ENCODE measurements around the gene CYFIP1.
"Not testable (repeated sequence)": the region's sequence is repeated elsewhere in the genome, so short reads cannot be mapped to it uniquely, and the experiment has no call there.

The CYFIP1 gene

DNA sequence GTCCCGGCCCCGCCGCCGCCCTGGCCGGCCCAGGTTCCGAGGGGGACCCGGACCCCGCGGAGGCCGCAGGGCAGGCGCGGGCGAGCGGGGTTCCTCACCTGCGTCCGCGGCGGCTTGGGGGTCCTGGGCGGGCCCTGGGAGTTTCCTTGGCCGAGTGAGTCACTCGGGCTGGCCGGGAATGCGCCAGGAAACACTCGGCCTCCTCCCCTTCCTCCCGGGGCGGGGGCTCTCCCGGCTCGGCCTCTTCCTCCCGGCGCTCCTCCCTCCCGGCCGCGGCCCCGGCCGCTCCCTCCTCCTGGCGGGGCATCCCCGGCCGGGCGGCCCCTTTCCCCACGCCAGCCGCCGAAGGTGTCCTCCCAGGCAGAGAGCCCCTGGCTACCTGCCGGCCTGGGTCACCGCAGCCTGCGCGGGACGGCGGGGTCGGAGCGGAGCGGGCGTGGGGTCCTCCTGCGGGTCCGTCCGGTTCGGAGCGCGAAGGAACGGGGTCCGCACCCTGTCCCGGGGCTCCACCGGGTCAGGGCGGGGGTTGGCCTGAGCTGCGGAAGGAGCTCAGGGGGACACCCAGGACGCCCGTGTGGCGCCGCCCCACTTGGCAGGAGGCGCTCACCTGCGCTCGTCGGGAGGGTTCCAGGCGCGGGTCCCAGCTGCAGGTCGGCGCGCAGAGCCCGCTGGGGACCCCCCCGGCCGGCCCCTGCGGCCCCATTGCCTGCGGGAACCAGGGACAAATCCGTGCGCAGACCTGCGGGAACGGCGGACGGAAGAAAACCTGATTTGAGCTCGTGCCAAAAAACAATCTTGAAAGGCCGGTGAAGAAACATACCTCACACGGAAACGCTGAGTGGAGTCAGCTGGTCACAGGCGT is at the start of gene CYFIP1:
Gene CYFIP1 (minus strand): TSS at position 180 of the 862 bp plus-strand sequence. CDS start 33,083 bp downstream, outside the sequence.
- DNase-seq = peak; percentile 40

DNA sequence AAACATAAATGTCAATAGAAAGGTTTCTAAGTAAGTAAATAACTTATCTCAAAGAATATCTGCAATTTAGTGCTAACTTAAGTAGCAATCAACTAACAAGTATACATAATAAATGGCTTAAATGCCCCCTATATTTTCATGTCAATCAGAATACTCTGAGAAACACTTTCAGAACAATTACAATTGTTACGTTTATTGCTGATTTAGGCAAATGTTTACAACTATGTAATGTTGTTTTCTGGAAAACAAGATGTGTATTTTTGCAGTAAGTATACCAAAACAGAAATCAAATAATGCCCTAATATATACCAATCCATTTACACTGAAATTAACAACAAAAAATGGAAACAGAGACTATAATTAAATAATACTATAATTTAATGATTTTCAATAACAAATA is 46.0 kb upstream of the CYFIP1 start:
- no peak for DNase-seq

DNA sequence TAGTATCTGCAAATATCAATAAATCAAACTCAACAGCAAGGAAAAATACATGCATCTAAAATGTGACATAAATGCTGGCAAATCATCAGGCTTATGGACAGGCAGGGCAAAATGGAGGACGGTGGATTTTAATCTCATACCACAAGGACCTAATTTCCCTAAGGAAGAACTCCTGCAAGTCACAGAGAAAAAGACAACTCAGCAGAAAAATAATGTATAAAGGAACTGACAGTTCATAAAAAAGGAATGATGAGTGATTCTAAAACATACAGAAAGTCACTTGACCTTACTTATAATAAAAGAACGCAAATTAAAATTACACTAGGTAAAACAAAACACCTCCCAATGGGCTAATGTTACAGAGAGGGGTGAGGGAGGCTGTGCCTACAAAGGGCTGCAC is 42.0 kb upstream of the CYFIP1 start:
- DNase-seq = no peak

DNA sequence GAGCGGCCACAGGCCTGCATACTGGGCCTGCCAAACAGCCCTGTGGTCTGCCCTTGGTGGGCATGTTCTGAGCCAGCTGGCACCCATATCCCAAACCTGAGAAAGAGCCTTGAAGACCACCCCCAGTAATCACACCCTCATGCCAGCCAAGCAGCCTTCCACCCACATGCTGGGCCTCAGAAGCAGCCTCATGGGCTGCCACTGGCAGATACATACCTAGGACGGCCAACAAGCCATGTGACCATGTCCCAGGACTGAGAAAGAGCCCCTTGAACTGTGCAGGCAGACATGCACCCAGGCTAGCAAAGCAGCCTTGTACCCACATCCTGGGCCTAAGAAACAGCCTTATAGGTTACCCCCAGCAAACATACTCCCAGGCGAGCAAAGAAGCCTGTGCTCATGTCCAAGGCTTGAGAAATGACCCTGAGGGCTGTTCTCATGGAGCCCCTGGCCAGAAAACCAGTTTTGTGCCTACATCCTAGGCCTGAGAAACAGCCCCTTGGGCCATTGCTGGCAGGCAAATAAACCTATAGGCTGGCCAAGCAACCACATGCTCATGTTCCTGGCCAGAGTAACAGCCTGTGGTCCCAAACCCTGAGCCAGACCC is 34.3 kb upstream of the CYFIP1 start:
- DNase-seq = no peak

DNA sequence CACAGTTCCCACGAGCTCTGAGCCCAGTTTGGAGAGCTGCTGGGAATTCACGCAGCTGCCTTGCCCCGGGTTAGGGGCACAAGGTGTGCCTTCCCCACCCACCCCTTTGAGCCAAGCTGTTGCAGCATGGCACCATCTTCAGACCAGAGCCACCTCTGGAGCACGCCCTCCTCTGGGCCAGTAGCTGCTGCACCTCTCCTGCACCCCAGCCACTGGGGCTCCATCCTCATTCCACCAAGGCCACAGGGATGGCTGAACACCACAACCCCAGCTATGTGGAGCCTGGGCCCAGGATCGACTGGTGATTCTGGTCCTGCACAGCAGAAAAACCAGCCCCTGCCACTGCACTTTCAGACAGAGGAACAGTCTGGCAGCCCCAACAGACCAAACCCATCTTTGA is 33.5 kb upstream of the CYFIP1 start:
- no peak for DNase-seq

DNA sequence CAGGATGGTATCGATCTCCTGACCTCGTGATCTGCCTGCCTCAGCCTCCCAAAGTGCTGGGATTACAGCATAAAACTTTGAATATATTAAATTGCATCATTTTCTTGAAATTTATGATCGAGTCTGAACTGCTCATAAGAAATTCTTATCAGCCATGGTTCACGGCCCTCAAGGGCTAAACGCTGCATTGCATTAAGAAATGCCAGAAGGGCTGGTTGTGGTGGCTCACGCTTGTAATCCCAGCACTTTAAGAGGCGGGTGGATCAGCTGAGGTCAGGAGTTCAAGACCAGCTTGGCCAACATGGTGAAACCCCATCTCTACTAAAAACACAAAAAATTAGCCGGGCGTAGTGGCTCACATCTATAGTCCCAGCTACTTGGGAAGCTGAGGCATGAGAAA is 32.4 kb upstream of the CYFIP1 start:
- not testable (repeated sequence) for DNase-seq

DNA sequence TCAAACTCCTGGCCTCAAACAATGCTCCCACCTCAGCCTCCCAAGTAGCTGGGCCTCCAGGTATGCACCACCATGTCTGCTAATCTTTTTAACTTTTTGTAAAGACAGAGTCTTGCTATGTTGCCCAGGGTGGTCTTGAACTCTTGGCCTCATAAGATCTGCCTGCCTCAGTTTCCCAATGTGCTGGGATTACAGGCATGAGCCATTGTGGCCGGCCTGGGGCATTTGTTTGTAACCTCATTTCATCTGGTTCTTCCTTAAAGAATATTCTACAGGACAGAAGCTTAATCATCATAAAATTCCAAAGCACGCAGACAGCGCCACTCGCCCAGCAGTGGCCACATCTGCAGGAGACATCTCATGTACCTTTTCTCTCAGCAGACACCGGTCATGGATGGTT is 23.6 kb upstream of the CYFIP1 start:
- no peak for DNase-seq

DNA sequence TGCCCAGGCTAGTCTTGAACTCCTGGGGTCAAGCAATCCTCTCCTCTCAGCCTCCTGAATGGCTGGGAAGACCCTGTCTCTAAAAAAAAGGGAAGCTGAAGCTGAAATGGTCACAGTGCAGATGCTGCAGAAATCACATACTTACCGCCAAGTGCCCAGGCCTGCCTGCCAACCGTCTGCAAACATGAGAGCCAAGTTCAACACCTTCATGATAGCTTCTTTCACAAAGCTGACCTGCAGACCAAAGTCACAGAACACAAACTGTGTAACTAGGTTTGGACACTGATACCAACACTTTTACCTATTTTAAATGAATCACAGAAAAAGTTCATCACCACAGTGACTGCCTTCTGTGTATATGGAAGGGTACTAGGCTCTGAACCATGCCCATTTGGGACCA is 22.8 kb upstream of the CYFIP1 start:
- DNase-seq = no peak

DNA sequence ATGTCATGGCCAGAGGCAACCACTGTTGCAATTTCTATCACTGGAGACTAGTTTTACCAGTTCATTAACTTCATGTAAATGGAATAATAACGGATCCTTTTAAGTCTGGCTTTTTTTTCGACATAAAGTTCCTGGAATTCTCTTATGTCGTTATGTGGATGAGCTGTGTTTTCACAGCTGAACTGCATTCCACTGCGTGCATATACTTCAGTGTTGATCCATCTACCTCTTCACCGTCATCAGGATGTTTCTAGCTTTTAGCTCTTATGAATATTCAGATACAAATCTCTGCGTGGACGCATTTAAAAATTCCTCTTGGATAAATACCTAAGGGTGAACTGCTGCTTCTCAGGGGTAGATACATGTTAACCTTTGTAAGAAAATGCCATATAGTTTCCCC is 15.6 kb upstream of the CYFIP1 start:
- no peak for DNase-seq

DNA sequence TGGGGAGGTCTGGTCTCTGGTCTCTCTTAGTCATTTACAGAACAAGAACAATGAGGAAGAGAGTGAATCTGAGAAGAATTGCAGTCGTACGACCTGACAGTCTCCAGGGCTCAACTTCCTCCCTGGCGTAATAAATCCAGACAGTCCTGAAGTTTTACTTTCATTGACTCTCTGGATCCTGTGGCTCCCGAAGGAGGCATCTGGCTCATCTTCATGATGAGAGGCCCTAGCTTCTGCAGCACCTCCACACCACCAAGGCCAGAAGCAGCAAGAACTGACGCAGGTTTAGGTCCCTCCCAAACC is 11.8 kb upstream of the CYFIP1 start:
- no peak for DNase-seq

DNA sequence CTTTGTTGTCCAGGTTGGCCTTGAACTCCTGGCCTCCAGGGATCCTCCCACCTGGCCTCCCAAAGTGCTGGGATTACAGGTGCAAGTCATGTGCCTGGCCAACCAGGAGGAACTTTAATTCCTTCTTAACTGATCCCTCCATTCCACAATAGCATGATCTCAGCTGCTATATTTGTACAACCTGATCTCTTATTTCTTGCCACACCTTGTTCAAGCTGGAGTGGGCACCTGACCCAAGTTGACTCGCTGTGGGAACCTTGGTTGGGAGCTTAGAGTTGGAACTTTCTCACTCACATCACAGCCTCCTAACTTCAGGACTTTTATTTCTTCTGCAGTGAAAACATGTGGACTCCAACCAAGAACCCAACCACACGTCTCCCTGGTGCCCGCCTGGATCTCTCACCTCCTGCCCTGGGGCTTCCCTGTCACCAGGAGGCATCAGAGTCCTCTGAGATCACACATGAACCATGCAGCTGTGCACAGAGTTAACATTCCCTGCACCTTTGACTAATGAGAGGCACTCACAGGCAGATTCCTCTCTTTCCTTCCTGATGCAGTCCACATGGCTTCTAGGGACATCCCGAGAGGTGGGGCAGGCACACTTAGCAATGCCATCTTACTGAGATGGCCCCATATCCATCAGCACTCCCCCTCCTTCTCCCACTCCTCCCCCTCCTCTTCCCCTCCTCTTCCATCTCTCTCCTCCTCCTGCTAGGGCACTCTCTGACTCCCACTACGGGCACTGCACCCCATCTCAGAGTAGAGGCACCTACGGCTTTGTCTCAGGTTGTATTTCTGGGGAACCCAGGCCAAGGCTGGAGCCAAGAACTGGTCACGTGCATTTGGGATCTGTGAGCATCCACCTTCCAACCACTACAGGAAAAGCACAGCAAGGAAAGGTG is 9.7 kb upstream of the CYFIP1 start:
- DNase-seq = no peak

DNA sequence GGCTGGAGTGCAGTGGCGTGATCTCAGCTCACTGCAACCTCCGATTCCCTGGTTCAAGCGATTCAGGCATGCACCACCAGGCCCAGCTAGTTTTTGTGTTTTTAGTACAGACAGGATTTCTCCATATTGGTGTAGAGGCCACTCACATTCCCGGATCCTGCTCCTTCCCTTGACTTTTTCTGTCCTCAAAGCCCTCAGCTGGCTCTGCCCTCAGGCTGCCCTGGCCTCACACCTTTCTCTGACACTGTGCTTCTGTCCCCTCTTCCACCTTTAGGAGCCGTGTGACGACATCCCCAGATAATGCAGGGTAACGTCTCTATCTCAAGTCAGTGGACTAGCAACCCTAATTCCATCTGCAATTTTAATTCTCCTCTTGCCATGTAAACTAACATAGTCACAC is 8.6 kb upstream of the CYFIP1 start:
- DNase-seq = no peak

DNA sequence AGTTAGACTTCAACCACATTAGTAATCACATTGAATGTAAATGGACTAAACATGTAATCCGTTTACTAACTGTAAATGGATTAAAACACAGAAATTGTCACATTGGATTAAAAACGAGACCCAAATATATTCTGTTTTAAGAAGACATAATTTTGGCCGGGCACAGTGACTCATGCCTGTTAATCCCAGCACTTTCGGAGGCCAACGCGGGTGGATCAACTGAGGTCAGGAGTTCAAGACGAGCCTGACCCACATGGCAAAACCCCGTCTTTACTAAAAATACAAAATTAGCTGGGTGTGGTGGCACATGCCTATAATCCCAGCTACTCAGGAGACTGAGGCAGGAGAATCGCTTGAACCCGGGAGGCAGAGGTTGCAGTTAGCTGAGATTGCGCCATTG is 1.8 kb upstream of the CYFIP1 start:
- DNase-seq = not testable (repeated sequence)

DNA sequence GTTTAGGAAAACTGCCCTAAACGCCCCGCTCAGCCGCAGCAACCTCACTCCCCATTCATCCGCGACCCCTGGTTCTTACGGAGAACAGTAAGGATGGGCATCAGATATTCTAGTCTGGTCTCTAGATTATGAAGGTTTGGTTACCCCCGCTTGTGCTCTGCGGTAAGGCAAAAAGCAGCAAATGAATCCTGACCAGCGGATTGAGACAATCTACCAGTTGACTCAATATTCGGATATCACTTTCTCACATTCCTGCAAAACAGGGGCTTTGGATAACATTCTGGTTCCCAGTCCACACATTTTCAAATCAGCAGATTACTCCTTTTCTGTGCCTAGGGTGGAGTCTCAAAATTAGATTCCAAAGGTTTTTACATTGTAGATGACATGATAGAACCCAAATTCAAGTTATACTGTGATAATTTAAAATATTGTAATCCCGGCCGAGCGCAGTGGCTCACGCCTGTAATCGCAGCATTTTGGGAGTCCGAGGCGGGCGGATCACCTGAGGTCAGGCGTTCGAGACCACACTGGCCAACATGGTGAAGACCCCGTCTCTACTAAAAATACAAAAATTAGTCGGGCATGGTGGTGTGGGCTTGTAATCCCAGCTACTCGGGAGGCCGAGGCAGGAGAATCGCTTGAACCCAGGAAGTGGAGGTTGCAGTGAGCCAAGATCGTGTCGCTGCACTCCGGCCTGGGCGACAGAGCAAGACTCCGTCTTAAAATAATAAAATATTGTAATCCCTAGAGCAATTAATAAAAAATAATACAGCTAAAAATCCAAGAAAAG is 1.1 kb upstream of the CYFIP1 start:
- no peak for DNase-seq

DNA sequence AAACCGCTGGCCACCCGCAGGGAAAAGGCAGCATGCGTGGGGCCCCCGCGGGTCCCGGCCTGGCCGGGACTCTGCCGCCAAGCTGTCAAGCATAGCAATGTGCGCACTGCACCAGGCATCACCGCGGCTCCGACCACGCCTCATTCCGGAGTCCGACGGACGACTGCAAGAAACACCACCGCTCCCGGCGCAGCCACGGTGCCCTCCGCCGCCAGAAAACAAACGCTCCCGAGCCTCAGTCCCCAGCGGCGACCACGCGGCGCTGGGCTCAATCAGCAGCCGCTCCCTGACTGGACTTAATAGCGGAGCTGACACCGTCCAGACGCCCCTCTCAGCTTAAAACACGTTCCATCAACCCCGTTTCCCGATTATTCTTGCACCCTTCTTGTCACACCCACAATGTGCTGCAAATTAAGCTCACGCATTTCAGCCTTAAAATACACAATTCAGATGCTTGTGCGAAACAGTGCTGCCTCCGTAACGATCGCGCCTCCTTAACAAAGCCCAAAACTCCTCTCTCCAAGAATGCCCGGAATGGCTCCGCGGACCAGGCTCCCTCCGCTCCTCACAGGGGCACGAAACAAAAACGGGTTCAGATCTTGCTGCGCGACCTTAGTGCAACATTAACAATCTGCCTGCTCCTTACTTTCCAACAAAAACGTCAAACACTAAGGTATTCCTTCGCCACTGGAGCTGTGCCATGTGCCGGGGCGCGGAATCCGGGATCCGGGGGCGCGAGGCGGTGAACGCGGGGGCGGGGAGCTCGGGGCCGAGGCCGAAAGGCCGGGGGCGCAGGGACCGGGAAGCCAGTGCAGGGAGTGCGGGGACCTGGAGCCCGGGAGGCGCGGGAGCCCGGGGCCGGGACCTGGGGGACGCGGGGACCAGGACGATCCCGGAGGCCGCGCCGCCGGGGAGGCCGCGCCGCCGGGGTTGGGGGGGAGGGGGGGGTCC is 655 bp downstream of the CYFIP1 start:
- no peak for DNase-seq

DNA sequence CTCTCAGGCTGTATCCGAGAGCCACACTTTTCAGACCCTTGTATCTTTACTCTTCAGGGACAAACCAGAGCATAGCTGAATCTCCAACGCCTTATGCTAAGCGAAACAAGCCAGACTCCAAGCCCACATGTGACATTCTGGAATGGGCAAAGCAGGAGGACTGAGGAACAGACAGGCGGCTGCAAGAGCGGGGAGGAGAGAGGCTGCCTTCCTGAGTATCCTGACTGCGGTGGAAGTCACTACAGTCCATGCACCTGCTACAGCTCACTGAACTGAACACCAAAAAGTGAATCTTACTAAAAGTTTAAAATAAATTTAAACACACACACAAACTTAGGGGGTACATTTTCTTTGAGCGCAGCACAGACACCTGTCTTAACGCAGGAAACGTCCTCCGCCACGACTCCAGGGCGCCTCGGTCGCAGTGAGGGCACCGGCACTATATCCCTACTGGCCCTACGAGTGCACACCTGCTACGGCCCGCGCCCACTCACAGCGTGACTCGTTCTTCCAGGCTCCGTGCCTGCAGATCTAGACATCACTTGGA is 1.4 kb downstream of the CYFIP1 start:
- DNase-seq = peak; percentile 5

DNA sequence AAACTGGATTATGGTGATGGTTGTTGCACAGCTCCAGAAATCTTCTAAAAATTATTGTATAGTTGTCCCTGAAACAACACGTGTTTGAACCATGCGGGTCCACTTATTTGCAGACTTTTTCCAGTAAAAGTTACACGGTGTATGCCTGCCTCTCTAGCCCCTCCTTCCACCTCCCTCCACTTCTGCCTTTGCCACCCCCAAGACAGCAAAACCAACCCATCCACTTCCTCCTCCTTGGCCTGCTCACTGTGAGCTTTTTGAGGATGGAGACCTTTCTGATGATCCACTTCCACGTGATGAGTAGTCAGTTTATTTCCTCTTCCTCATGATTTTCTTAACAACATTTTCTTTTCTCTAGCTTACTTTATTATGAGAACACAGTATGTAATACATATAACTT is 5.4 kb downstream of the CYFIP1 start:
- no peak for DNase-seq

DNA sequence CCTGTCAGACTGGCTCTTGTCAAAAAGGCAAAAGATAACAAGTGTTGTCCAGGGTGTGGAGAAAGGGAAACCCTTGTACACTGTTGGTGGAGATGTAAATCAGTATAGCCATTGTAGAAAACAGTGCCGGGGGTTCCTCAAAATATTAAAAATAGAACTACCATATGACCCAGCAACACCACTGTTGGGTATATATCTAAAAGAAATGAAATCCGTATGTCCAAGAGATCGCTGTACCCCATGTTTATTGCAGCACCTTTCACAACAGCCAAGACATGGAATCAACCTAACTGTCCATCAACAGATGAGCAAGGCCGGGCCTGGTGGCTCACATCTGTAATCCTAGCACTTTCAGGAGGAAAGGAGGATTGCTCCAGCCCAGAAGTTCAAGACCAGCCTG is 6.2 kb downstream of the CYFIP1 start:
- no peak for DNase-seq

DNA sequence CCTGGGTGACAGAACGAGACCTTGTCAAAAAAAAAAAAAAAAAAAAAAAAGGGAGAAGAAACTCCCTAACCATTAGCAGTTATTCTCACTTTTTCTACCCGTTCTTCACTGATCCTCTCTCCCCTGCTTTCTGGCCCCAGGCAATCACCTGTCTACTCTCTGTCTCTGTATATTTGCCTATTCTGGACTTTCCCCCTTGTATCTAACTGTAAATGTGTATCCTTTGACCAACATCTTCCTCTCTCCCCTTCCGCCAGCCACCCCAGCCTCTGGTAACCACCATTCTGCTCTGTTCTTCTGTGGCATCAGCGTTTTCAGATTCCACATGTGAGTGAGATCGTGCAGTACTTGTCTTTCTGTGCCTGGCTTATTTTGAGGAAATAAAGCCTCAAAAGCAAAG is 6.9 kb downstream of the CYFIP1 start:
- DNase-seq = no peak

DNA sequence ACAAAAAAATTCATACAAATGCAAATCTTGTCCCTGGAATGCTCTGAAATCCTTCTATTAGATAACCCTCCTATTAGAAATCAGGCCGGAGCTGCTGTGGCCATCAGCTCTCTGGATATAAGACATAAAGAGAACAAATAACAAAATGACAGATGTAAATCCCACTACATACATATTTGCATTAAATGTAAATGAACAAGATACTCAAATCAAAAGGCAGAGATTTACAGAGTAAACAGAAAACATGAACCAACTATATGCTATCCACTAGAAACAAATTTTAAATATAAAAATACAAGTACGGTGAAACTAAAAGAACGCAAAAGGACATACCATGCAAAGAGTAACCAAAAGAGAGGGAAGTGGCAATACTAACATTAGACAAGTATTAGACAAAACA is 10.7 kb downstream of the CYFIP1 start:
- no peak for DNase-seq

DNA sequence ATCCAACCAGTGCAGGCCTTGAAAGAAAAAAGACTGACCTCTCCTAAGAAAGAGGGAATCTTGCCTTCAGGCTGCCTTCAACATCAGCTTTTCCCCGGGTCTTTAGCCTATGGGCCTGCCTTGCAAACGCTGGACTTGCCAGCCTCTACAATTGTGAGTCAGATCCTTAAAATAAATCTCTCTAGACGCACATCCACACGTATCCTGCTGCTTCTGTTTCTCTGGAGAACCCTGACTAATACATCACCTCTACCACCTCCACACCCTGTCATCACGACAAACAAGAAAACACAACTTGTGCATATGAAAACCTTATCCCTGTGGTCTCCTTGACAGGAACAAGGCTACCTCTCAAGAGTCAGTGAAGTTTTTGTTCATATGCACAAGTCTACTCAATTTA is 11.8 kb downstream of the CYFIP1 start:
- DNase-seq = no peak
